Astrocyte (in vitro differentiated cells and primary cell): ENCODE data around the gene DAP.

Experiments
- EZH2 ChIP-seq: IDR thresholded peaks from 2 replicates; pipeline ENCODE4 v1.6.1; 2012; ENCODE audit warnings: mild to moderate bottlenecking, low read length, inconsistent platforms; ENCODE audit not compliant: insufficient read depth
- TF ChIP-seq, protein P1 (sequence below): IDR thresholded peaks from 2 replicates; pipeline ENCODE4 v1.5.1; 2011; ENCODE audit warnings: low read depth, mild to moderate bottlenecking, inconsistent platforms, low read length, moderate library complexity; ENCODE audit not compliant: insufficient read depth

DNA sequence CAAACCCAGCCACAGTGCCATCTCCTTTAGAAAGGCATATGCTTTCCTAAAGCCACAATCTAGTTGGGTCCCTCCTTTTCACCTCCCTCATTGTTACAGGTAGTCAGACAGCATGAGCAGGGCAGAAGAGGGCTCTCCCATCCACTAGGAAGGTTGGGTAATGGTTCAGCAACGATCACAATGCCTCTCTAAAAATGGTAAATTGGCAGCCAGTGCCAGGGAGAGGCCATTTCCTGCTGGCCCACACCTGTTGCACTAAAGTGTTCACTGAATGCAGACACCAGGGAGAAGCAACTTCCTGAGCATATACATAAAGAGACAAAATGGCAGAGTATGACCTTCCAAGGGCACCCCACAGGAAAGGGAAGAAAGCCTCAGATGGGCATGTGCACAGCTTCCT, 31.3 kb upstream of the DAP start:
- TF ChIP-seq, protein P1, sequence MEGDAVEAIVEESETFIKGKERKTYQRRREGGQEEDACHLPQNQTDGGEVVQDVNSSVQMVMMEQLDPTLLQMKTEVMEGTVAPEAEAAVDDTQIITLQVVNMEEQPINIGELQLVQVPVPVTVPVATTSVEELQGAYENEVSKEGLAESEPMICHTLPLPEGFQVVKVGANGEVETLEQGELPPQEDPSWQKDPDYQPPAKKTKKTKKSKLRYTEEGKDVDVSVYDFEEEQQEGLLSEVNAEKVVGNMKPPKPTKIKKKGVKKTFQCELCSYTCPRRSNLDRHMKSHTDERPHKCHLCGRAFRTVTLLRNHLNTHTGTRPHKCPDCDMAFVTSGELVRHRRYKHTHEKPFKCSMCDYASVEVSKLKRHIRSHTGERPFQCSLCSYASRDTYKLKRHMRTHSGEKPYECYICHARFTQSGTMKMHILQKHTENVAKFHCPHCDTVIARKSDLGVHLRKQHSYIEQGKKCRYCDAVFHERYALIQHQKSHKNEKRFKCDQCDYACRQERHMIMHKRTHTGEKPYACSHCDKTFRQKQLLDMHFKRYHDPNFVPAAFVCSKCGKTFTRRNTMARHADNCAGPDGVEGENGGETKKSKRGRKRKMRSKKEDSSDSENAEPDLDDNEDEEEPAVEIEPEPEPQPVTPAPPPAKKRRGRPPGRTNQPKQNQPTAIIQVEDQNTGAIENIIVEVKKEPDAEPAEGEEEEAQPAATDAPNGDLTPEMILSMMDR: no peak
- TF ChIP-seq EZH2: no peak
